Calu3 (cell line): Measurements from ENCODE around the gene PIEZO2. TPM values are rescaled to one million over a fixed set of nuclear protein-coding genes. Genes with fewer than 3 reads are reported as not detected.

Experiments
- BruUV-seq: library from RNA; stranded (reverse); fragments of 400-500 nt; replicated peaks from 2 replicates; lab custom pipeline; 2021; lab: Mats Ljungman, UMichigan
- CTCF ChIA-PET: fragments of 300-600 bp; sonication (Branson Sonifier 250); formaldehyde crosslinking; loops from one replicate; lab custom pipeline; 2022; ENCODE audit warnings: antibody characterized with exemption; lab: Charles Lee
- DNase-seq: peaks from one replicate; pipeline ENCODE4 v3.0.0; 2022
- H3K27ac Mint-ChIP-seq: one replicate; pipeline ENCODE4 v1.8.0; 2022; ENCODE audit warnings: mixed read lengths; ENCODE audit not compliant: unreplicated experiment
- H3K27me3 Mint-ChIP-seq: one replicate; pipeline ENCODE4 v1.8.0; 2022; ENCODE audit warnings: mixed read lengths; ENCODE audit not compliant: unreplicated experiment
- H3K36me3 Mint-ChIP-seq: one replicate; pipeline ENCODE4 v1.8.0; 2022; ENCODE audit warnings: mild to moderate bottlenecking, moderate library complexity, mixed read lengths; ENCODE audit not compliant: insufficient read depth, unreplicated experiment
- H3K4me1 Mint-ChIP-seq: one replicate; pipeline ENCODE4 v1.8.0; 2022; ENCODE audit warnings: mild to moderate bottlenecking, low read depth, mixed read lengths; ENCODE audit not compliant: unreplicated experiment
- H3K4me3 Mint-ChIP-seq: one replicate; pipeline ENCODE4 v1.8.0; 2022; ENCODE audit warnings: mild to moderate bottlenecking, low read depth, moderate library complexity, mixed read lengths; ENCODE audit not compliant: unreplicated experiment
- H3K9me3 Mint-ChIP-seq: one replicate; pipeline ENCODE4 v1.8.0; 2022; ENCODE audit warnings: low read depth, mixed read lengths; ENCODE audit not compliant: unreplicated experiment
- CTCF ChIP-seq: fragments of 200-600 bp; IDR thresholded peaks from one replicate; pipeline ENCODE4 v1.8.0; 2022; ENCODE audit warnings: antibody characterized with exemption; ENCODE audit not compliant: unreplicated experiment
- intact Hi-C: fragments of 100-400 bp; cut with micrococcal nuclease; formaldehyde crosslinking; loops from one replicate; pipeline ENCODE4 v1.10.0; 2022; ENCODE audit not compliant: unreplicated experiment
- total RNA-seq: library from RNA; stranded (reverse); gene quantifications from 2 replicates; pipeline ENCODE4 v1.2.3, GENCODE V29; 2022

The PIEZO2 gene
- total RNA-seq, 1 experiment from 2014 or later, result 0.24 TPM

DNA sequence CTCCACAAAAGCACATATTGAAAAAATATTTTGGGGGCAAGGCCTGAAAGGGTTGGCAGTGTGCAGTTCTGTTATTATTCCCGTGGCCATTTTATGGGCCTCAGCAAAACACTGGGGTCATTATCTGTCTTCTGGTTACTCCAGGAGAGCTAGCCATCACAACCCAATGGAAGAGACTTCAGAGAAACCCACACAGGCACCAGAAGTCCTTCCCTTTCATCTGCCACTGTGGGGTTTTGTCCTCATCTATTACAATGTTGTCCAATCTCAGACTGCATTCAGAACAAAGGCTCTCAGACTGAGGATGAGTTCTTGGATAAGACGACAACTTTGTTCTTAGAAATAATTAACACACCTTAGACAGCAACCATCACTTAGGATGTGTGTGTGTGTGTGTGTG lies 98.4 kb downstream of the PIEZO2 start:
- Mint-ChIP-seq H3K4me1 (no peaks in the 10 kb centered on the region), H3K27ac (no peak overlapping the region), H3K9me3 (no peaks in the 10 kb centered on the region), H3K4me3 (no peak overlapping the region), H3K27me3 (no peaks in the 10 kb centered on the region), H3K36me3 (peaks cover 3% of the 10 kb centered on the region)
- no peak for DNase-seq
- CTCF ChIA-PET, result no interaction called here
- intact Hi-C loops, result no loop called here
- no TSS peak for BruUV-seq
- TF ChIP-seq CTCF, result no peak

- CTCF ChIA-PET, result no interaction called here
- Mint-ChIP-seq H3K4me3 (no peak overlapping the region), H3K4me1 (no peaks in the 10 kb centered on the region), H3K9me3 (peaks cover 5% of the 10 kb centered on the region), H3K27me3 (no peaks in the 10 kb centered on the region), H3K36me3 (peaks cover 3% of the 10 kb centered on the region), H3K27ac (no peak overlapping the region)
- no peak for DNase-seq
- no peak for TF ChIP-seq CTCF
- intact Hi-C loops, result no loop called here
- no TSS peak for BruUV-seq
Observed at GRCh38 chr18:11047817-11048216, 101.6 kb downstream of the PIEZO2 start.

DNA sequence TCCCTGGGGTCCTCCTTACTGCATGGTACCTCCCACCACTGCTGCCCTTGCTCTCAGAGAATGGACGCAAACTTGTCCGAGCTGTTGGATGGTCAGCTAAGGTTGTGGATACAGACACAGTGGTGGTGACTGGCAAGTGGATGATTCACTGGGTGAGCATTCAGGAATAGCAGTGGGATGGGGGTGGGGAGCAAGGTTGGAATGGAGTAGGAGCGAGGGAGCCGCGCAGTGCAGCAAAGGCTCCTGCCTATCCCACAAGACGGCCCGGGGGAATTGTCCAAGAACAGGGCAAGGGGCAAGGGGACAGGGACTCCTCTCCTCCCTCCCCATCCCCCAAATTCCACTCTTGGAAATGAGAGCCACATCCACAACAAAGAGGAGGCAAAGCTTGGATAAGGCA lies 102.2 kb downstream of the PIEZO2 start:
- no TSS peak for BruUV-seq
- Mint-ChIP-seq H3K27me3 (no peaks in the 10 kb centered on the region), H3K27ac (no peak overlapping the region), H3K4me3 (no peak overlapping the region), H3K4me1 (peaks cover 4% of the 10 kb centered on the region), H3K36me3 (peaks cover 3% of the 10 kb centered on the region), H3K9me3 (peaks cover 5% of the 10 kb centered on the region)
- CTCF ChIA-PET, result no interaction called here
- TF ChIP-seq CTCF, result no peak
- intact Hi-C loops, result no loop called here
- DNase-seq, result no peak

- no peak for TF ChIP-seq CTCF
- H3K4me3 Mint-ChIP-seq, result no peak overlapping the region
- peaks cover 3% of the 10 kb centered on the region for H3K36me3 Mint-ChIP-seq
- intact Hi-C loops, result no loop called here
- H3K4me1 Mint-ChIP-seq, result peaks cover 13% of the 10 kb centered on the region
- no peak for DNase-seq
- CTCF ChIA-PET, result no interaction called here
- peaks cover 5% of the 10 kb centered on the region for H3K9me3 Mint-ChIP-seq
- H3K27me3 Mint-ChIP-seq, result no peaks in the 10 kb centered on the region
- no peak overlapping the region for H3K27ac Mint-ChIP-seq
- BruUV-seq, result no TSS peak
Observed at GRCh38 chr18:11046140-11046539, 103.2 kb downstream of the PIEZO2 start.

DNA sequence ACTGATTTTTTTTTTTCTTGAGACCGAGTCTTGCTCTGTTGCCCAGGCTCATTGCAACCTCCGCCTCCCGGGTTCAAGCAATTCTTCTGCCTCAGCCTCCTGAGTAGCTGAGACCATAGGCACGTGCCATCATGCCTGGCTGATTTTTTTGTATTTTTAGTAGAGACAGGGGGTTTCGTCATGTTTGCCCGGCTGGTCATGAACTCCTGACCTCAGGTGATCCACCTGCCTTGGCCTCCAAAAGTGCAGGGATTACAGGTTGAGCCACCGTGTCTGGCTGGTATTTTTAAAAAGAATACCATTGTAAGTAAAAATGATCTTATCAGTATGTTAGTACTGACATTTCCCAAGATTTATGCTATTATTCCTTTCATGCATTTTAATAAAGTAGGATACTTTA lies 105.7 kb downstream of the PIEZO2 start:
- Mint-ChIP-seq H3K4me1 (peaks cover 18% of the 10 kb centered on the region), H3K9me3 (peaks cover 5% of the 10 kb centered on the region), H3K4me3 (no peak overlapping the region), H3K27me3 (no peaks in the 10 kb centered on the region), H3K36me3 (peaks cover 3% of the 10 kb centered on the region), H3K27ac (no peak overlapping the region)
- CTCF ChIA-PET, result no interaction called here
- TF ChIP-seq CTCF, result no peak
- no TSS peak for BruUV-seq
- no peak for DNase-seq
- intact Hi-C loops, result loop anchor here (5.0 kb wide), 1 partner anchor 109 kb away; no protein-coding TSS in a partner anchor
